Heart left ventricle (tissue), 16 donors: ENCODE data around the gene DNAH17. TPM values are rescaled to one million over a fixed set of nuclear protein-coding genes. Genes with fewer than 3 reads are reported as not detected.
A peak's percentile ranks its signal among the peaks of the same experiment; 100 is the strongest.

Source experiments
- ATAC-seq, 4 donors: fragments of 200-7000 bp; cut with Tn5 transposase; one replicate each; pipeline ENCODE4 v1.9.1; 2020 to 2022; ENCODE audit warnings: moderate library complexity in 4 of 4, mild to moderate bottlenecking in 3 of 4, moderate number of reproducible peaks in 1 of 4
- DNase-seq, 5 donors: peaks; one replicate each; pipeline ENCODE4 v3.0.0-alpha.2; 2020
- H3K27ac ChIP-seq, 12 donors: fragments of 200-600 bp; sonication (generic) in 4 of 12; one replicate each; pipeline versions ENCODE4 v1.5.0 to v1.8.0; 2016 to 2022; ENCODE audit warnings: mild to moderate bottlenecking in 2 of 12
- H3K27me3 ChIP-seq, 9 donors: fragments of 200-600 bp; sonication (generic) in 2 of 9; one replicate each; pipeline versions ENCODE4 v1.5.1 to v1.8.0; 2016 to 2022; ENCODE audit warnings: mild to moderate bottlenecking in 3 of 9
- H3K36me3 ChIP-seq, 9 donors: fragments of 200-600 bp; sonication (generic) in 2 of 9; one replicate each; pipeline versions ENCODE4 v1.5.0 to v1.8.0; 2018 to 2022; ENCODE audit warnings: mild to moderate bottlenecking in 2 of 9
- H3K4me1 ChIP-seq, 12 donors: fragments of 200-600 bp; sonication (generic) in 4 of 12; one replicate each; pipeline versions ENCODE4 v1.5.0 to v1.8.0; 2016 to 2022; ENCODE audit warnings: mild to moderate bottlenecking in 3 of 12
- H3K4me3 ChIP-seq, 12 donors: fragments of 200-600 bp; sonication (generic) in 4 of 12; one replicate each; pipeline versions ENCODE4 v1.5.0 to v1.8.0; 2017 to 2022; ENCODE audit warnings: mild to moderate bottlenecking in 9 of 12, moderate library complexity in 4 of 12
- H3K9me3 ChIP-seq, 12 donors: fragments of 200-600 bp; sonication (generic) in 4 of 12; one replicate each; pipeline versions ENCODE4 v1.5.0 to v1.8.0; 2016 to 2022; ENCODE audit warnings: mild to moderate bottlenecking in 1 of 12
- POLR2A ChIP-seq, 2 donors: fragments of 450-650 bp; IDR thresholded peaks; one replicate each; pipeline ENCODE4 v1.6.1; 2017; ENCODE audit warnings: antibody characterized with exemption in 2 of 2, mild to moderate bottlenecking in 2 of 2, moderate library complexity in 2 of 2
- WGBS, 4 donors: extraction: QIAGEN DNeasy Blood & Tissue Kit in 2 of 4; methylation state at CpG; one replicate each; pipeline versions ENCODE4 v1.1.5 to v1.1.7; 2013 to 2018; 5-methylcytosine and 5-hydroxymethylcytosine counted together
- intact Hi-C, 10 donors: fragments of 100-400 bp; cut with DNase I; formaldehyde crosslinking; loops; one replicate each; pipeline versions ENCODE4 v1.11.1 to v1.14.2; 2022
- polyA plus RNA-seq, 2 donors: library from polyadenylated mRNA; stranded (reverse); fragments of 200-250 nt; gene quantifications; one replicate each; pipeline ENCODE4 v1.2.3, GENCODE V29; 2013
- total RNA-seq, 9 donors: library from RNA; depleted of rRNA in 2 of 9; stranded (reverse); fragments of >200 nt in 2 of 9; fragmentation: NEBNext Ultra II Directional in 3 of 9; extraction: Animal tissue kit (Norgen Biotek cat#: 25700) in 3 of 9; gene quantifications; one replicate each; pipeline versions ENCODE4 v1.1.0 to v1.2.4, GENCODE V29; 2016 to 2023
- TF ChIP-seq, protein P1 (sequence below), 12 donors: fragments of 200-600 bp; sonication (generic) in 4 of 12; IDR thresholded peaks; one replicate each; pipeline versions ENCODE4 v1.5.0 to v1.8.0; 2018 to 2022; ENCODE audit warnings: antibody characterized with exemption in 12 of 12, mild to moderate bottlenecking in 5 of 12
- donor health status: ischemic (EF 13 %, LVEDD 7.1; RV severe dilation, severe dysfunction).
- donor health status: healthy with polysubstance abuse.
- donor health status: DM: no; HTN: yes; CAD: no.
- donor health status: DM: no; HTN: no; CAD: no.
- donor health status: ischemic (EF 25% LVEDD 6.9; RV normal size, moderate dysfunction).
- donor health status: ischemic (EF 25% LVEDD 5.7; RV mildly dilated, moderate dysfunction).
- donor health status: healthy.
- donor health status: DM: yes; HTN: yes; CAD: no.
- donor health status: ischemic (EF 35%, LVEDD 5.7; RV mildly dilated, moderate dysfunction).
- donor health status: nonischemic (EF 11% LVEDD 7.7; RV severe dilation, severe dysfunction).
- donor health status: DM: yes; HTN: yes; CAD: no.
- donor health status: PGD.
- donor health status: ischemic (EF 29% LVEDD 5.4; RV normal size, mild dysfunction).
- donor health status: nonischemic (EF 23%, LVEDD 6.1; RV moderate dilation, normal function).

DNAH17 gene
- total and polyA plus RNA-seq, 11 donors = 0.02 to 0.63 (median 0.17) TPM; not detected in 4

DNA sequence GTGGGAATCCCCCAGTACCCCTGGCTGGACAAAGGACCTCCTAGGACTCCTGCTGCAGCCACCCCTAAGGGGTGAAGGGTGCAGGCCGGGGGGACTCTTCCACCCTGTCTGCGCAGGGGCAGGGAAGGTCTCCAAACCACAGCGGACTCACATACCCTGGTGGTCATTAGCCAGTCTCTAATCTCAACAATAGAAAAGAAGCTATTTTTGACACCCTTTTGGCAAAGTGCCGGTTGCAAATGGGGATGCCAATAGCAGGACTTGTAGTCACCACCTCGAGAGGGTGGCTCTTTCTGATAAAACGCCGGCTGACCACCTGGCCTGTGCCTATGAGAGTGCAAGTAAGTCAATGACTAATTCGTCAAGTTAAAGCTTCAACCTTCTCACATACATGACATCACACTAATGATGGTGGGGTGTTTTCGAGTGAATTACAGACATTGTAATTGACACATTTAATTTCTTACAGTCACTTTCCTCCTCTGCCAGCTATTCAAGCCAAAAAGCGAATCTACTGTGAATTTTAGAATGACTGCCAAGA, 23.1 kb upstream of the DNAH17 start:
- intact Hi-C loops = loop anchor here in 3 of 10 donors (5.0 to 10.0 kb wide), 3 partner anchors 55 to 105 kb away; no protein-coding TSS in a partner anchor
- H3K27ac ChIP-seq = no peak overlapping the region
- H3K4me1 ChIP-seq = peaks cover 0 to 12% (median 6%) of the 10 kb centered on the region in 12 donors
- TF ChIP-seq, protein P1, sequence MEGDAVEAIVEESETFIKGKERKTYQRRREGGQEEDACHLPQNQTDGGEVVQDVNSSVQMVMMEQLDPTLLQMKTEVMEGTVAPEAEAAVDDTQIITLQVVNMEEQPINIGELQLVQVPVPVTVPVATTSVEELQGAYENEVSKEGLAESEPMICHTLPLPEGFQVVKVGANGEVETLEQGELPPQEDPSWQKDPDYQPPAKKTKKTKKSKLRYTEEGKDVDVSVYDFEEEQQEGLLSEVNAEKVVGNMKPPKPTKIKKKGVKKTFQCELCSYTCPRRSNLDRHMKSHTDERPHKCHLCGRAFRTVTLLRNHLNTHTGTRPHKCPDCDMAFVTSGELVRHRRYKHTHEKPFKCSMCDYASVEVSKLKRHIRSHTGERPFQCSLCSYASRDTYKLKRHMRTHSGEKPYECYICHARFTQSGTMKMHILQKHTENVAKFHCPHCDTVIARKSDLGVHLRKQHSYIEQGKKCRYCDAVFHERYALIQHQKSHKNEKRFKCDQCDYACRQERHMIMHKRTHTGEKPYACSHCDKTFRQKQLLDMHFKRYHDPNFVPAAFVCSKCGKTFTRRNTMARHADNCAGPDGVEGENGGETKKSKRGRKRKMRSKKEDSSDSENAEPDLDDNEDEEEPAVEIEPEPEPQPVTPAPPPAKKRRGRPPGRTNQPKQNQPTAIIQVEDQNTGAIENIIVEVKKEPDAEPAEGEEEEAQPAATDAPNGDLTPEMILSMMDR (IDR thresholded peaks at IDR 0.05) = no peak
- TF ChIP-seq POLR2A (IDR thresholded peaks at IDR 0.05) = no peak
- H3K27me3 ChIP-seq = no peaks in the 10 kb centered on the region
- H3K4me3 ChIP-seq = no peak overlapping the region
- DNase-seq = peak in 3 of 5 donors; percentile 61 to 70 (median 61)
- no peaks in the 10 kb centered on the region for H3K9me3 ChIP-seq
- no peaks in the 10 kb centered on the region for H3K36me3 ChIP-seq
- WGBS, 4 donors = 31 to 44% (median 36%) methylated on average over 9 to 10 of the region's 10 CpGs
- ATAC-seq = peak in 3 of 4 donors; percentile 41 to 78 (median 45)

DNA sequence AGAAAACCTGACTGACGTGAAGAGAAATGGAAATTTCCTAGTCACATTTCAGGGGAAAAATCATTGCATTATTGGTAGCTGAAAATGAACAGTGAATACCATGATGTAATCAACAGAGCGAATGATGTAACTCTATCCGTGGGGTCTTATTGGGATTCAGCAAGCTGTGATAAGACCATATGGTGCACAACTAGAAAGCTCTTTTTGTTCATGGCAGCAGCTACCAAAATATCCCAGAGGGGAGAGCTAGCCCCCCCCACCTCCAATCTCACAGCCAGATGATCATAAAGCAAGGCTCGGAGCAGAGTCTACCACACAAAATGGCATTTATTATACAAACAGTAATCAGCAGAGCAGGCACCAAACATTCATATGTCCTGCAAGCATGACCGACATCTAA, 22.2 kb upstream of the DNAH17 start:
- WGBS, 4 donors = 80 to 91% (median 83%) methylated on average over 5 of the region's 5 CpGs
- no peak overlapping the region for H3K4me3 ChIP-seq
- no peak for TF ChIP-seq POLR2A (IDR thresholded peaks at IDR 0.05)
- TF ChIP-seq, protein P1 (IDR thresholded peaks at IDR 0.05) = no peak
- no peaks in the 10 kb centered on the region for H3K9me3 ChIP-seq
- no peaks in the 10 kb centered on the region for H3K36me3 ChIP-seq
- intact Hi-C loops = loop anchor here in 3 of 10 donors (5.0 to 10.0 kb wide), 3 partner anchors 45 to 205 kb away; no protein-coding TSS in a partner anchor
- H3K27me3 ChIP-seq = no peaks in the 10 kb centered on the region
- peaks cover 0 to 12% (median 6%) of the 10 kb centered on the region in 12 donors for H3K4me1 ChIP-seq
- DNase-seq (peak in 1 of 5 donors; percentile 13), ATAC-seq (no peak)
- no peak overlapping the region for H3K27ac ChIP-seq

DNA sequence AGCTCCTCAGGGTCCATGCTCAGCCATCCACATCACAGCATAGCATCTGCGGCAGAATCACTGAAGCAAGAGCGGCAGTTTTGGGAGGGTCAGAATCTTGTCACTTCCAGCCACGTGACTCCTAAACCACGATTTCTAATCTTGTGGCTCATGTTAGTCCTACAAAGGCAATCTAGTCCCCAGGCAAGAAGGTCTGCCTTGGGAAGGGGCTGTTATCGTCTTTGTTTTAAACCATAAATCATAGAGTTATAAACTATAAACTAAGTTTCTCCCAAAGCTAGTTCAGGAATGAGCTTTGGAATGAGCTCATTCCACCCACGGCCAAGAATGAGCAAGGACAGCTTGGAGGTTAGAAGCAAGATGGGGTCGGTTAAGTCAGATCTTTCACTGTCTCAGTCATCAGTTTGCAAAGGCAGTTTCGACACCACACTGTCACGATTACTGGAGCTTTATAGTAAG, 20.8 kb upstream of the DNAH17 start:
- Histone ChIP-seq H3K4me3 (no peak overlapping the region), H3K9me3 (no peaks in the 10 kb centered on the region), H3K27me3 (no peaks in the 10 kb centered on the region), H3K4me1 (peaks cover 0 to 20% (median 7%) of the 10 kb centered on the region in 12 donors), H3K36me3 (no peaks in the 10 kb centered on the region), H3K27ac (peak overlapping the region in 1 of 12 donors; percentile 2)
- intact Hi-C loops = loop anchor here in 3 of 10 donors (5.0 to 10.0 kb wide), 3 partner anchors 47 to 207 kb away; no protein-coding TSS in a partner anchor
- ATAC-seq (peak in 1 of 4 donors; percentile 45), DNase-seq (peak in 1 of 5 donors; percentile 26)
- WGBS, 4 donors = 75 to 83% (median 78%) methylated on average over 9 of the region's 9 CpGs
- no peak for TF ChIP-seq POLR2A (IDR thresholded peaks at IDR 0.05)

DNA sequence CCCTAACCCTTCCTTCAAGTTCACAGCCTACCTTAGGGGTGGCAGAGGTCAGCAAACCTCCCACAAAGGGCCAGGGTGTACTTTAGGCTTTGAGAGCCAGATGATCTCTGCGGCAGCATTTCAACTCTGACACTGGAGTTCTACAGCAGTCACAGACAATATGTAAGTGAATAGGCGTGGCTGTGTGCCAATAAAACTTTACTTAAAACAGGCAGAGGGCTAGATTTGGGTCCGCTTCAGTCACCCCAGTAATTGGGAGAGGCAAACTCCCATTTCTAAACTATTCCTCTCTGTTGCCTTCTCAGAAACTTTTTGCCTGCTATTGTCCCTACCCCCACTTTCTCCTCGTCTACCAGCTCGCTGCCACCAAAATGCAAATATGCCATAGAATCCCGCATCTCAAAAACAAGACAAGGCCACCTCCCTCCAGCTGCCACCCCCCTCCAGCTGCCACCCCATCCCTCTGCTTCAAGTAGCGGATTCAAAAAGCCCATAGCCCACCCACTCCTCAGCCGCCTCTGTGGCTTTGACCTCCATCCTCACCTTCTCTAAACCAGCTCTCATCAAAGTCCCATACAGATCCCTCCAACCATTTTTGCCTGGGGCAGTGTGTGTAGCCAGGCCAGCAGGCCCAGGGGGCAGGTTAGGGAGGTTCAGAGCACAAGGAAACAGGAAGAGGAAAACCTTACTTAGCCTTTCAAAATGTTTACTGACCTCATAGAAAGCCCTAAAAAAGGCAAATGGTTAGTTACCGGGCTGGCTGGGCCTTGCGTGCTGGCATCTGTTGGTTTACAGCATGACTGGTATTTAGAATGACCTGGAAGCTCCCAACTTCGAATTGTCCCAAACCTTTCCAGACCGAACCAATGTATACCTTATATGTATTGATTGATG, 19.9 kb upstream of the DNAH17 start:
- Histone ChIP-seq H3K4me3 (no peak overlapping the region), H3K27me3 (no peaks in the 10 kb centered on the region), H3K9me3 (no peaks in the 10 kb centered on the region), H3K4me1 (peaks cover 0 to 27% (median 7%) of the 10 kb centered on the region in 12 donors), H3K27ac (peak overlapping the region in 1 of 12 donors; percentile 20), H3K36me3 (no peaks in the 10 kb centered on the region)
- intact Hi-C loops = loop anchor here in 3 of 10 donors (5.0 to 10.0 kb wide), 3 partner anchors 48 to 208 kb away; no protein-coding TSS in a partner anchor
- TF ChIP-seq POLR2A (IDR thresholded peaks at IDR 0.05) = no peak
- TF ChIP-seq, protein P1 (IDR thresholded peaks at IDR 0.05) = no peak
- ATAC-seq (no peak), DNase-seq (peak in 1 of 5 donors; percentile 14)
- 86 to 93% (median 89%) methylated on average over 12 of the region's 12 CpGs for WGBS, 4 donors
